HG03095 (cell line): Measurements from ENCODE around the gene RFX1.

ENCODE experiments used
- ATAC-seq: cut with Tn5 transposase; IDR thresholded peaks from one replicate; pipeline ENCODE4 v1.9.1; 2021; ENCODE audit warnings: moderate library complexity; ENCODE audit not compliant: unreplicated experiment

The RFX1 gene

DNA sequence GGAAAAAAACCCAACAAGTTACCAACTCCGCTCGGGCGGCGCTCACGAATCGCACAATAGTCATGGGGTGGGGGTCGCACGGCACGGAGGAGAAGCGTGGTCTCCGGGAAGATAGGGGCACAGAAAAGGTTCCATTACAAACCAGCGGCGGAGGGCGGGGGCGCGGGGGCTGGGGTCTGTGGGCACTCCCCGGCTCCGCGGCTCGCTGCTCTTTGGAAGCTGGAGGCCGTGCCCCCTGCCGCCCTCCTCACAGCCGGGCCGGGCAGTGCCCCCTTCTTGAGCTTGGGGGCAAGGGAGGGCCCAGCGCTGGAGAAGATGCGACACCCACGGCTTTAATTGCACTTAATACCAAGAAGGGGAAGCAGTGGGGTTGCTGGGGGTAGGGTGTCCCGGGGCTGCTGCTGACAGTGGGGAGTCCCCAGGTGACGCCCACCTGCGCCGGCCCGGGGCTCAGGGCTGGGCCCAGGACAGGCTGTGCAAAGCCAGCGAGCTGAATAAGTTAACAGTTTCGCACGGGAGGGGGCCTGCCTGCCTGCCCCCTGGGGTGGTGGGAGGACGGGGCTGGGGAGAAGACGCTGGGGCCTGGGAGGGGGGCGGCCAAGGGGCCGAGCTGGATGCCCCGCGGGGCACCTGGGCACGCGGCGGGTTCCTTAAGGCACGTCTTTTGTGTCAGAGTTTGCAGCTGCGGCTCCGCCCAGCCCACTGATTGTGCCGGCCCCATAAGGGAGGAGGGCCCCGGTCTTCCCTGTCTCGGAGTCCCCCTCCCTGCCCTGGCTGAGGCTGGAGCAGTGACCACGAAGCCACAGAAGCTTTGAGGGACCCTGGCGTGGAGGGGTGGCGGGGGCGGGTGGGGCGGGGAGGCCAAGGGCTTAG is 44.1 kb downstream of the RFX1 start:
- no peak for ATAC-seq

DNA sequence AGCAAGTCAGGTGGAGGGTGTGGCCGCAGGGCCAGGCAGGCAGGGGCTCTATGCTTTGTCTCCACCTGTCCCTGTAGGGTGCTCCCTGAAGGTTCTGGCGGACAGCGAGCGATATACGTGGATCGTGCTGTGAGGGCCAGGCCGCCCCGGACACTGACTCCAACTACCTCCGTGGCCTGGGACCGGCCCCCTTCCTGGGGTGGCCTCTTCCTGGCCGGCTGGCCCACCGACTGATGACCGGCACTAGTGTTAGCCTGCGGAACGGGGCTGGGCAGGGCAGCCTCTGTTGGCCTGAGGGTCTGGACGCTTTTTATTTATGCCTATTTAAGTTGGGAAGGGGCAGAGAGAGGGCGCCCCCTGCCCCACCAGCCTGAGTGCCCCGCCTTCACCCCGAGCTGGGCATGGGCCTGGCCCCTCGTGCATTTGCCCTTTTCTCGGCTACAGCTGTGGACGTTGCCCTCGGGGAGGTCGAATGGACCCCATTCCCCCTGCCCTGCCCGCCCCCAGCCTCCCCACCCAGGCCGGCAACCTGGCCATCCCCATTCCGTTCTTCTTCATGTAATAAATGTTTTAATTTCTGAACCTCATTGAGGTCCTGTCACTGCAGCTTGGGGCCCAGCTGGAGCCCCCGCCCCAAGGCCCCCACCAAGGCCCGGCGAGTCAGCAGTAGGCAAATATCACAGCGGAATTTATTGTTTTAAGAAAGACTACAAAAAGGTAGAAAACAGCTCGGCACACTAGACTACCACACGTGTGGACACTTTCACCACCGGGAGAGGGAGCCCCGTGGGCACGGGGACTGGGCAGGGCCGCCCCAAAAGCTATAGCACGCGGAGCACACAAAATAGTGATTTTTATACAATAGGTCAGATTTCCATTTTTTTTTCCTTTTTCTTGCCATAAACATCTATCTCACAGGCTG is 45.0 kb downstream of the RFX1 start:
- ATAC-seq = no peak

DNA sequence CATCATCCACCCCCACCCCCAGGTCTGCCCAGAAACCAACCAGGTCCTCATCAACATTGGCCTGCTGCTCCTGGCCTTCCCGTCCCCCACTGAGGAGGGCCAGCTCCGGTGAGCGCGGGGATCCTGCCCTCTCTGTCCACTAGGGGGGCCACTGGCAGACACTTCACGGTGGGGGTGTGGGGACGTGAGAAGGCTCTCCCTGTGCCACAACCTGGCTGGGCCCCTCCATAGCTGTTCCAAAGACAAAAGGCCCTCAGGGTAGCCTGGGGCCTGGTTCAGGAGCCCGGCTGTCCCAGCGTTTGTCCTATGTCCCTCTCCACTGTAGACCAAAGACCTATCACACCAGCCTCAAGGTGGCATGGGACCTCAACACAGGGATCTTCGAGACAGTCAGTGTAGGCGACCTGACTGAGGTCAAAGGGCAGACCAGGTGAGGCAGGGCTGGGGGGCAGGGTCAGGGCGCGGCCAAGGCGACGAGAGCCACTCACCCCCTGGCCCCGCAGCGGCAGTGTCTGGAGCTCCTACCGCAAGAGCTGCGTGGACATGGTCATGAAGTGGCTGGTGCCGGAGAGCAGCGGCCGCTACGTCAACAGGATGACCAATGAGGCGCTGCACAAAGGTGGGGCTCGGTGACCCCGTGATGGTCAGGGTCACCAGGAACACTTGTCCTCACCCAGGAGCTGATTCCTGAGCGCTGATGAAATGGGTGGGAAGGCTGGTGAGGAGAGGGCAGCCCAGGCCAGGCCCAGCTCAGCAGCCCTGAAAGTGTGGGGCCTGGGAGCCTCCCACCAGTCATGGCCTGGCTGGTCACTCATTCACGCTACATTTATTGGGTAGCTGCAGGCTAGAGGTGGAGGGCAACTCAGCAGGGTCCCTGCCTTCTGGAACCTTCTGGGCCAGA is 45.9 kb downstream of the RFX1 start:
- ATAC-seq = no peak

DNA sequence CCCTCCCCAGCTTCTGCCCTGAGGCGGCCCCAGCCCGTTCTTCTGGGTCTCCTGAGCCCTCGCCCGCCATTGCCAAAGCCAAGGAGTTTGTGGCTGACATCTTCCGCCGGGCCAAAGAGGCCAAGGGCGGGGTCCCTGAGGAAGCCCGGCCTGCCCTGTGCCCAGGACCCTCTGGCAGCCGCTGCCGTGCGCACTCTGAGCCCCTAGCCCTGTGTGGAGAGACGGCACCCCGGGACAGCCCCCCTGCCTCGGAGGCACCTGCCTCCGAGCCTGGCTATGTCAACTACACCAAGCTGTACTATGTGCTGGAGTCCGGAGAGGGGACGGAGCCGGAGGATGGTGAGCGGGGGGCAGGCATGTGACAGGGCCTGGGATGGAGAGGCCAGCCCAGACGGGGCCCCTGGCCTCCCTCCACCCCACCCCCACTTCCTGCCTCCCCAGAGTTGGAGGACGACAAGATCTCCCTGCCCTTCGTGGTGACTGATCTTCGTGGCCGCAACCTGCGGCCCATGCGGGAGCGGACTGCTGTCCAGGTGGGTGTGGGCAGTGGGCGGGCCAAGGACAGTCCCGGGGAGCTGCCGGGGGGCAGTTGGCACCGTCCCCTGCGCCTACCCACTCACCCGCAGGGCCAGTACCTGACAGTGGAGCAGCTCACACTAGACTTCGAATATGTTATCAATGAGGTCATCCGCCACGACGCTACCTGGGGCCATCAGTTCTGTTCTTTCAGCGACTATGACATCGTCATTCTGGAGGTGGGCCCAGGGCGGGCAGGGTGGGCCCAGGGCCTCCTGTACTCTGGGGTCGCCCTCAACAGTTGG is 46.8 kb downstream of the RFX1 start:
- no peak for ATAC-seq

DNA sequence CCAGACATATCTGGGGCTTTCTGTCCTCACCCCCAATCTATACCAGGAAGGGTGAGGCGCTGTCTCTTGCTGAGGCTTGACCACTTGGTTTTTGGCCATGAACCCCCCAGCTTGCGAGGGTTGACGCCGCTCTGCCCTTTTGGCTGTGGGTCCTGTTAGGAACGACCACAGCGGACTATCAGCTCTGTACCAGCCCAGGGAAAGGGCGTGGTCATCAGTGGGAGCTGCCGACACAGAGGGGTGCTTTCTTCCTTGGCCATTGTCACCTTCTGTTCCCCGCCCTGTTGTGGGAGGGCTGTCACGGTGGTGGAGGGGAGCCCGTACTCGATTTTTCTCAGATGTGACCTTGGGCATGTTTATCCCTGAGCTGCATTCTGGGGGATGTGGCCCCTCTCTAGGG is 48.1 kb downstream of the RFX1 start:
- ATAC-seq = no peak

DNA sequence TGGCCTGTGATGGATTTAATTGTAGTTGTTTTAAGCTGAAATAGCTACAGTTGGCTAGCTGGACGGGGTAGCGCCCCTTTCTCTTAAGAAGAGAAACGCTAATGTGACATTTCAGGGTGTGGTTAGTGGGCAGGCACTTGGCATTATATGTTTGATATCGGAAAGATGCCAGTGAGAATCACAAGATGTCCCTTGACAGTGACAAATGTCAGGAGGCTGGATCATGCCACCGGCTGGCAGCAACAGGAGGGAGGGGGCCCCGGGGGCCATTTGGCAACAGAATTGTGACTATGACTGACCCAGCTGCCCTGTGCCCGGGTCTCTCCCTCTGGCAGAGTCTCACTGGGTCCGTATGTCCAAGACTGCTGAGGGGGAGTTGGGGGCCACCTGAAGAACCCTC is 49.1 kb downstream of the RFX1 start:
- ATAC-seq = no peak

DNA sequence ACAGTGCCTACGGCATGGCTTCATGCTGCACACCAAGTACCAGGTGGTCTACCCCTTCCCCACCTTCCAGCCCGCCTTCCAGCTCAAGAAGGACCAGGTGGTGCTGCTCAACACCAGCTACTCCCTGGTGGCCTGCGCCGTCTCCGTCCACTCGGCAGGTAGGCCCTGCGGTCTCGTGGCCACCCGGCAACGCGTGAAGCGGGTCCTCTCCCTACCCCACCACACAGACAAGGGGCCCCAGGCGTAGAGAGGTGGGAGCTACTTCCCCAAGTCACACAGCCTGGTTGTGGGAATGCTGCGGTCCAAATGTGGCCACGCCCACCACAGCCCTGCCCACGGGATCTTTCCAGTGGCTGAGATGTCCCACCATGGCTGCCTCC is 49.8 kb downstream of the RFX1 start:
- no peak for ATAC-seq

DNA sequence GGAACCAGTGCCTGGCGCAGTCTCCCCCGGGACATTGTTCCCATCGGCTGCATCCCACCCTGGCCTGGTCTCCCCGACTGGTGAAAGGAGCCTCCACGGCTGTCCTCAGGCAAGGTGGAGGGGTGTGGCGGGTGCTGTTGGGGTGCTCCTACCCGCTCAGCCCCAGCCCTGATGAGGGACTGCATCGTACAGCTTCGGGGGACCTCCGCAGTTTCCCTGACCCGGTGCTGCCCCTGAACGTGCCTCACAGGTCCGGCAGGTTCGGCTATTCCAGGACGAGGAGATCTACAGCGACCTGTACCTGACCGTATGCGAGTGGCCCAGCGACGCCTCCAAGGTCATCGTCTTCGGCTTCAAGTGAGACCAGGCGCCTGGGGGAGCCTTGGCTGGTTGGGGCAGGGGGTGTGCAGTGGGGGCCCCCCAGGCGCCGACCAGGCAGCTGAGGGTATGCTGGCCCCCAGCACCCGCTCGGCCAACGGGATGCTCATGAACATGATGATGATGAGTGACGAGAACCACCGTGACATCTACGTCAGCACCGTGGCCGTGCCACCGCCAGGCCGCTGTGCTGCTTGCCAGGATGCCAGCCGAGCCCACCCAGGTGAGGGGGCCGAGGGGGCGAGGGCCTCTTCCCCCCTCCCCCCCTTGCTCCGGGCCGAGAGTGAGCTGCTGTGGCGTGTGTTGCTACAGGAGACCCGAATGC is 50.3 kb downstream of the RFX1 start:
- ATAC-seq = no peak

DNA sequence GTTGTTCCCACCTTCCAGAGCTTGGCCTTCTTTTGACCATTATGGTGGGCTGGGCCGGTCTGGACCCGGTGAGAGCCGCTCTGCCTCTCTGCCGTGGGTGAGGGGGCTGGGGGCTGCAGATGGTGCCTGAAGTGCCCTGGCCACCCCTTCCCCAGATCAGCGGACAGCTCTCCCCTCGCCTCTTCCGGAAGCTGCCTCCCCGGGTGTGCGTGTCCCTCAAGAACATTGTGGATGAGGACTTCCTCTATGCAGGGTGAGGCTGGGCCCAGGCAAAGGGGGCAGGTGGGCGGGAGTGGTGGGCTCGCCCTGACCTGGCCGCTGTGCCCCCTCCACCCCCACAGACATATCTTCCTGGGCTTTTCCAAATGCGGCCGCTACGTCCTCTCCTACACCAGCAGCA is 51.9 kb downstream of the RFX1 start:
- no peak for ATAC-seq

DNA sequence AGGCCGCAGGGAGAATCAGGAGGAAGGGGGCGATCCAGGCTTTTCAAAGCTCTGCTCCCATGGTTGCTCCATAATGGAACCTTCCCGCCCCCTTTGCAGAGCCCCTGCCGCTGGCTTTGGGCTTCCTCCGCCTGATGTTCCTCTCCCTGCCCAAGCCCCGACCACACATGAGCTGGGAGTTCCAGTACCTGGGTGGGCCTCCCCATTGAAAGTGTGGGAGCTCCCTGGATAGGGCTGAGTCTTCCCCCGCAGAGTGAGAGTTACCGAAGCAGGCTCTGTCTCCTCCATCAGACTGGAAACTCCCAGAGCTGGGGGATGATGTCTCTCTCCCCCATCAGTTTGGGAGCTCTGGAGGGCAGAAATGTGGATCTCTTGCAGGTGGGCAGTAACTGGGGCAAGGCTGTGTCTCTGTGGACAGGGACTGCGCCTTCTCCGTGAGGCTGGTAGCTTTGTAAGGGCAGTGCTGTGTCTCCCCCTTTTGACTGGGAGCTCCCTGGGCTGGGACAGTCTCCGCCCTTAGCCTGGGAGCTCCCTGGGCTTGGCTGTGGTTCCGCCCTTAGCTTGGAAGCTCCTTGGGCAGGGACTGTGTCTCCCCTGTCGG is 53.1 kb downstream of the RFX1 start:
- no peak for ATAC-seq

DNA sequence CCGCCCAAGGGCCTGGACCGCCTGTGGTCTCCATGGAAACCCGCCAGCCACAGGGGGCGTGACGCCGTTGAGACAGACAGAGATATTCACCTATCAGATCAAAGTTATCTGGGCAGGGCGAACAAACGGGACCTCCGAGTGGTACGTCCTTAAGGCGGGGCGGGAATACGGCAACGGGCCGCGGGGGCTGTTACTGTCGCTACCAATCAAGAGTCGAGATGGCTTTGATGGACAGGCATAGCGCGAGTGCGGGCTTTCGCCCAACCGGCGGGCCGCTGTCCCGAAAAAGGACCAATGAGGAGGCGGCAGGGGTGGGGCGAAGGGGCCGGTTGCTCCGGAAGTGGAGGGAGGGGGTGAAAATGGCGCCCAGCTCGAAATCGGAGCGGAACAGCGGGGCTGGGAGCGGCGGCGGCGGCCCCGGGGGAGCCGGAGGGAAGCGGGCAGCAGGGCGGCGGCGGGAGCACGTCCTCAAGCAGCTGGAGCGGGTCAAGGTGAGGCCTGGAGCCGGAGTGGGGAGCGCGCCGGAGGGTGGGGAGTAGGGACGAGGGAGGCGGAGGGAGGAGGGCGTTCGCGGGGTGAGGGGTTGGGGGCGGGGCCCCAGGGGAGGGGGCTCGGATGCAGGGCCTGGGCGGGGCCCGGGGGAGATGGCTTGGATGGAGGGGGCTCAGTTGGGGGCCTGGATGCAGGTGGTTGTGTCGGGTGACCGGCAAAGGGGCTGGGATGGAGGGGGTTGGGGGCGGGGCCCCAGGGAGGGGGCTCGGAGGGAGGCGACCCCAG is 53.8 kb downstream of the RFX1 start, which contains the start of gene DCAF15:
DCAF15 (plus strand) TSS at position 356 of the 777 bp plus-strand sequence; CDS start at position 360, 4 bp downstream.
- ATAC-seq = peak; percentile 97

DNA sequence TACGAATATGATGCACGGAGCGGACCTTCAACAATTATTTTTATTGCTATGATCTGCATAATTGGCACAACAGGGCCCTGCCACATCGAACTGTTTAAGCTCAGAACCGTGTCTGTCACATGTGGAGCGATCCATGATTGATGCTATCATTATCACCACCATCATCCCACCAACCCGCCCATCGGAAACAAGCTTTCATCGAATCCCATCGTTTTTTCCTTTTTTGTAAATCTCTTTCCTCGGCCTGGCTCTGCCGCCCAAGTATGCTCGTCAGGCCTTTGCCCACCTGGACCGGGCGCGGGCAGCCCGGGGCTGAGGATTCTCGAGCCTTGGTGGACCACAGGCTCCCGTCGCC is 54.3 kb downstream of the RFX1 start:
- no peak for ATAC-seq

DNA sequence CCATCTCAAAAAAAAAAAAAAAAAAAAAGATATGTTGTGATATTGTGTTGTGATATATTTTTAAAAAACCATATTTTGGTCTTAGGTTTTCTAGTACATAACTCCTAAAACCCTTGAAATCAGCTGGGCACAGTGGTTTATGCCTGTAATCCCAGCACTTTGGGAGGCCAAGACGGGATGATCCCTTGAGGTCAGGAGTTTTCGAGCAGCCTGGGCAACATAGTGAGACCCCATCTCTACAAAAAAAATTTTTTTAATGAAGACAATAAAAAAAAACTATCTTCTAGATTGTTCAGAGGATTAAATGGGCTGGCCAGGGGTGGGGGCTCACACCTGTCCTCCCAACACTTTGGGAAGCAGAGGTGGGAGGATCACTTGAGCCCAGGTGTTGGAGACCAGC is 55.1 kb downstream of the RFX1 start:
- ATAC-seq = no peak

DNA sequence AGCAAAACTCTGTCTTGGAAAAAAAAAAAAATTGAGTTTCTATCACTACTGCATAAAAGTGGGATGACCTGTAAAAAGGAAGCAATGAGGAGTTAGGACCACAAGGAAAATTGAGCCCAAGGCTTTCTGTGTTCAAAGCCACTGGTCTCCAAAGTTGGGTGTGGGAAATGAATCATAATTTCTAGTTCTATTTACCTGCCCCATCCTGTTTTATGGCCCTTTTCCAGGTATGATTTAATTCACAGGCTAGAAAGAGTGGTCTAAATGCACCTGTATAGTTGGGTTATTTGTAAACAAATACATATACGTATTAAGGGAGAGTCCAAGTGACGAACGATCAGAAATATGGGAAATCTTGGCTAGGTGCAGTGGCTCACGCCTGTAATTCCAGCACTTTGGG is 59.7 kb downstream of the RFX1 start:
- no peak for ATAC-seq

DNA sequence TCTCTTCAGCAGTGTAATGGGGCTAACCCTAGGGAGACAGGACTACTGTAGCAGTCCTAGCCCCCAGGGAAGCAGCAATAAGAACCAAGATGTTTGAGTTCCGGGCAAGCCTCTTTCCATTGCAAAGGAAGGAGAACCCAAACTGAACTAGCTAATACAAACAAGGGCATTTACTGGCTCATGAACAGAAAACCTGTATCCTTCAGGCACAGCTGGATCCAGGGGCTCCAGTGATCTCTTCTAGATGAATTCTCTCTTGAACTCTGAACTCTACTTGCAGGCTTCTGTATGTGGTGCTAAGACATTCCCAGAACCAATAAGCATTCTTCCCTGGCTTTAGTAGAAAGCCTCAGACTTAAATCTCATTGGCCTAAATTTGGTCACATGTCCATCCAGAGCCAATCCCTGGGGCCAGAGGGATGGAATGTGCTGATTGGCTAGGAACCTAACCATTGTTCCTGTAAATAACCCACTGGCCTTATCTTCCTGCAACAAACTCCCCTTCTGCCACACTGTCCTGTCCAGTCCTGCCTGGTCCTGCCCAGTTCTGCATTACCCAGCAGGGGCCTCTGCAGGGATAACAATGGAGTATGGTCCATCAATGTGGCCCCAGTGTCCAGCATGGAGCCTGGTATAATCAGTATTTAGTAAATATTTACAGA is 64.0 kb downstream of the RFX1 start:
- ATAC-seq = no peak

DNA sequence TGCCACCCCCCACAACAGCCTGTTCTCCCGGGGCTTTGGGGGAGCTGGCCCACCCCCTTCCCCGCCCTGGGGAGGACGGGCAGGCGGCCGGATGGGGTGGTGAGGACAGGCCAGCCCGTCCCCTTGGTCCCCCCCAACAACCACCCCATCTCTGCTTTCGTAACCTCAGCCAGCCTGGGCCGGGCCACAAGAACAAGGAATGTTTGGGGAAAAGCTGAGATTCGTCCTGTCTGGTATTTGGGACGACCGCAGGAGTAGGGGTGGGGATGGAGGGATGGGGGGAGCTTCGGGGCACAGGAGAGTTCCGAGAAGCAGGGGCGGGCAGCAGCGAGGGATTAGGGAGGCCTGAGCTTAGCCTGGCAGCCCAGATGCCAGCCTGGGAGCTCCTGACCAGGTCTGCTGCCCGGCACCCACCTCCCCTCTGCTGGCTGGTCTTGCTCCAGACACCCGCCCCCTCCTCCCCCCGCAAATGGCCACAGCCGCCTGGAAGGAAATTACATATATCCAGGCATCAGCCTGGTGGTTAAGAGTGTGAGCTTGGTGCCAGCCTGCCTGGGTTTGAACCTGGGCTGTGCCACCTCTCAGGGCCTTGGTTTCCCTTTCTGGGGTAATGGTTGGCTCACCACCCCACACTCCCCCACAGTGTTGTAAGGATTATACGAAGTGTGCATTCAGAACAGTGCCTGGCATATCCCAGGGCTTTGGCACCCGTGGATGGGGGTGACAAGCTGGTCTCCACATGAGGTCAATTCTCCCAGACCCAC is 67.6 kb downstream of the RFX1 start, which contains the start of gene PODNL1:
PODNL1 (minus strand) TSS at position 117 of the 764 bp plus-strand sequence. CDS start 236 bp downstream, outside the sequence.
- ATAC-seq = no peak
